Panc1 (cell line): ENCODE measurements around the gene GMDS. TPM values are rescaled to one million over a fixed set of nuclear protein-coding genes. Genes with fewer than 3 reads are reported as not detected.

Source experiments
- ATAC-seq: fragments of 200-7000 bp; cut with Tn5 transposase; 2 replicates; pipeline ENCODE4 v1.9.1; 2020; ENCODE audit warnings: mild to moderate bottlenecking, moderate library complexity
- BruUV-seq: library from RNA; stranded (reverse); fragments of 400-500 nt; replicated peaks from 2 replicates; lab custom pipeline; 2021; lab: Mats Ljungman, UMichigan
- CTCF ChIA-PET: fragments of 300-600 bp; sonication (Branson Sonifier 250); formaldehyde crosslinking; loops from one replicate; lab custom pipeline; 2022; ENCODE audit warnings: antibody characterized with exemption; lab: Charles Lee
- POLR2A ChIA-PET: fragments of 300-600 bp; sonication (Branson Sonifier 250); formaldehyde crosslinking; loops from one replicate; lab custom pipeline; 2022; ENCODE audit warnings: antibody characterized with exemption; lab: Charles Lee
- DNase-seq: peaks from one replicate; pipeline ENCODE4 v3.0.0-alpha.2; 2010; ENCODE audit warnings: low read depth, low spot score
- H3K27ac ChIP-seq: 2 replicates; pipeline ENCODE4 v1.5.1; 2011; ENCODE audit warnings: mild to moderate bottlenecking, low read length, inconsistent platforms
- H3K27me3 ChIP-seq: fragments of 200-500 bp; sonication (Bioruptor generic); 2 replicates; pipeline ENCODE4 v1.6.0; 2014; ENCODE audit warnings: low read length, inconsistent platforms; ENCODE audit not compliant: control insufficient read depth, insufficient read depth
- H3K36me3 ChIP-seq: fragments of 200-500 bp; sonication (Bioruptor generic); 2 replicates; pipeline ENCODE4 v1.5.1; 2014; ENCODE audit warnings: inconsistent platforms, mild to moderate bottlenecking, low read length, moderate library complexity; ENCODE audit not compliant: control insufficient read depth, insufficient read depth
- H3K4me1 ChIP-seq: 2 replicates; pipeline ENCODE4 v1.5.1; 2011; ENCODE audit warnings: inconsistent platforms, mild to moderate bottlenecking, low read length, moderate library complexity; ENCODE audit not compliant: control insufficient read depth, insufficient read depth
- H3K4me3 ChIP-seq, 2 experiments: 2 replicates each; pipeline ENCODE4 v1.5.1; 2011 to 2012; ENCODE audit warnings: low read depth in 2 of 2, low read length in 2 of 2, mild to moderate bottlenecking in 2 of 2, inconsistent platforms in 1 of 2, moderate library complexity in 1 of 2
- H3K9me3 ChIP-seq: fragments of 200-500 bp; sonication (Bioruptor generic); 2 replicates; pipeline ENCODE4 v1.5.1; 2014; ENCODE audit warnings: low read depth, mild to moderate bottlenecking, inconsistent platforms, low read length, moderate library complexity; ENCODE audit not compliant: control insufficient read depth, insufficient read depth
- CTCF ChIP-seq: fragments of 450-650 bp; IDR thresholded peaks from 2 replicates; pipeline ENCODE4 v1.5.1; 2017; ENCODE audit warnings: mild to moderate bottlenecking
- POLR2AphosphoS5 ChIP-seq: IDR thresholded peaks from 2 replicates; pipeline ENCODE4 v1.6.1; 2012; ENCODE audit warnings: mild to moderate bottlenecking, low read depth, low read length, moderate library complexity
- SIN3A ChIP-seq: IDR thresholded peaks from 2 replicates; pipeline ENCODE4 v1.6.1; 2012; ENCODE audit warnings: low read depth, mild to moderate bottlenecking, low read length, moderate library complexity, borderline replicate concordance; ENCODE audit not compliant: insufficient read depth
- TCF7L2 ChIP-seq: IDR thresholded peaks from 2 replicates; pipeline ENCODE4 v1.6.1; 2011; ENCODE audit warnings: mild to moderate bottlenecking, low read depth, low read length, inconsistent platforms
- in situ Hi-C: cut with HindIII; loops from 2 replicates; pipeline ENCODE4 v1.10.0; 2016; ENCODE audit warnings: low sequenced_read_pairs, low pct_unique_long_range_greater_than_20kb
- intact Hi-C: fragments of 100-400 bp; cut with micrococcal nuclease; formaldehyde crosslinking; loops from one replicate; pipeline ENCODE4 v1.10.0; 2022; ENCODE audit not compliant: unreplicated experiment
- total RNA-seq: library from RNA; stranded (reverse); gene quantifications from one replicate; pipeline ENCODE4 v1.2.1, GENCODE V29; 2021; ENCODE audit not compliant: unreplicated experiment
- TF ChIP-seq, protein P1 (sequence below), 2 experiments: IDR thresholded peaks; 2 replicates each; pipeline ENCODE4 v1.6.1; 2011 to 2012; ENCODE audit warnings: low read depth in 2 of 2, control low read depth in 1 of 2, low read length in 1 of 2, mild to moderate bottlenecking in 1 of 2, moderate library complexity in 1 of 2; ENCODE audit not compliant: insufficient read depth in 1 of 2

GMDS gene
- total RNA-seq, 1 experiment from 2014 or later, result 9.8 TPM

DNA sequence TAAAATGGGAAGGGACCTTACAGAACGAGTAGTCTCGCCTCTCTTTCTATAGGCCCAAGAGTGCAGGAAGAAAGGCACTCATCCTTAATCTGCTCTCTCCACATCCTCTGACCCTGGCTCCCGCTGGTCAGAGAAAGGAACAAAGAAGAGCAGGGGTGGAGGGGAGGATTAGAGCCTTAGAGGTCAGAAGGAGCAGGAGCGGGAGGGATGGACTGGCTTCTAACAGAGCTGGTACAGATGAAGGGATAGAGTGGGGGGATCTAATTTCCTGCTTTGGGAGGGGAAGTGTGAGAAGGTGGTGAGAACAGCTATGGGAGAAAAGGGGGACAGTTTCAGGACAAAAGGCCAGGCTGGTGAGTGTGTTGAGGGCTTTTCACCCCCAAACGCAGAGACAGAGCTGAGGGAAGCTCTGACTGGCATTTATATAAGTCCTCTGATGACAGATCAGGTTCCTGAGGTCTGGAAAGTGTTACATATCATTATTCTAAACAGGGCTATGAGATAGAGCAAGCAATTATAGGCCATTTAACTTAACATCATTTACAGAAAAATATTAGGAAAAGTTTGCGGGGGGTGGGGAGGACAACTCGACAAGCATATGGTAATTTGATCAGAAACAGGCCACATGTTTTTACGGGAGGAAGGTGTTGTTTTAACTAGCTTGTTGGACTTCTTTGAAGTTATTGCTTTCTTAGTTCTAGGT, 524.6 kb downstream of the GMDS start:
- H3K27me3 ChIP-seq, result no peaks in the 10 kb centered on the region
- POLR2A ChIA-PET, result no interaction called here
- no peaks in the 10 kb centered on the region for H3K36me3 ChIP-seq
- no peak overlapping the region for H3K27ac ChIP-seq
- no peak for ATAC-seq
- TF ChIP-seq TCF7L2, result no peak
- no peak for TF ChIP-seq POLR2AphosphoS5
- no peak for TF ChIP-seq CTCF
- TF ChIP-seq, protein P1, sequence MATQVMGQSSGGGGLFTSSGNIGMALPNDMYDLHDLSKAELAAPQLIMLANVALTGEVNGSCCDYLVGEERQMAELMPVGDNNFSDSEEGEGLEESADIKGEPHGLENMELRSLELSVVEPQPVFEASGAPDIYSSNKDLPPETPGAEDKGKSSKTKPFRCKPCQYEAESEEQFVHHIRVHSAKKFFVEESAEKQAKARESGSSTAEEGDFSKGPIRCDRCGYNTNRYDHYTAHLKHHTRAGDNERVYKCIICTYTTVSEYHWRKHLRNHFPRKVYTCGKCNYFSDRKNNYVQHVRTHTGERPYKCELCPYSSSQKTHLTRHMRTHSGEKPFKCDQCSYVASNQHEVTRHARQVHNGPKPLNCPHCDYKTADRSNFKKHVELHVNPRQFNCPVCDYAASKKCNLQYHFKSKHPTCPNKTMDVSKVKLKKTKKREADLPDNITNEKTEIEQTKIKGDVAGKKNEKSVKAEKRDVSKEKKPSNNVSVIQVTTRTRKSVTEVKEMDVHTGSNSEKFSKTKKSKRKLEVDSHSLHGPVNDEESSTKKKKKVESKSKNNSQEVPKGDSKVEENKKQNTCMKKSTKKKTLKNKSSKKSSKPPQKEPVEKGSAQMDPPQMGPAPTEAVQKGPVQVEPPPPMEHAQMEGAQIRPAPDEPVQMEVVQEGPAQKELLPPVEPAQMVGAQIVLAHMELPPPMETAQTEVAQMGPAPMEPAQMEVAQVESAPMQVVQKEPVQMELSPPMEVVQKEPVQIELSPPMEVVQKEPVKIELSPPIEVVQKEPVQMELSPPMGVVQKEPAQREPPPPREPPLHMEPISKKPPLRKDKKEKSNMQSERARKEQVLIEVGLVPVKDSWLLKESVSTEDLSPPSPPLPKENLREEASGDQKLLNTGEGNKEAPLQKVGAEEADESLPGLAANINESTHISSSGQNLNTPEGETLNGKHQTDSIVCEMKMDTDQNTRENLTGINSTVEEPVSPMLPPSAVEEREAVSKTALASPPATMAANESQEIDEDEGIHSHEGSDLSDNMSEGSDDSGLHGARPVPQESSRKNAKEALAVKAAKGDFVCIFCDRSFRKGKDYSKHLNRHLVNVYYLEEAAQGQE (IDR thresholded peaks at IDR 0.05; ENCODE audit: insufficient read depth in 1 of 2, low read depth in 2 of 2, low read length in 1 of 2), result no peak
- no peak for TF ChIP-seq SIN3A
- no peak for DNase-seq
- in situ Hi-C loops (no loop called here), intact Hi-C loops (no loop called here)
- CTCF ChIA-PET, result no interaction called here
- no peaks in the 10 kb centered on the region for H3K9me3 ChIP-seq
- no peak overlapping the region for H3K4me3 ChIP-seq
- no peaks in the 10 kb centered on the region for H3K4me1 ChIP-seq
- BruUV-seq, result no TSS peak

DNA sequence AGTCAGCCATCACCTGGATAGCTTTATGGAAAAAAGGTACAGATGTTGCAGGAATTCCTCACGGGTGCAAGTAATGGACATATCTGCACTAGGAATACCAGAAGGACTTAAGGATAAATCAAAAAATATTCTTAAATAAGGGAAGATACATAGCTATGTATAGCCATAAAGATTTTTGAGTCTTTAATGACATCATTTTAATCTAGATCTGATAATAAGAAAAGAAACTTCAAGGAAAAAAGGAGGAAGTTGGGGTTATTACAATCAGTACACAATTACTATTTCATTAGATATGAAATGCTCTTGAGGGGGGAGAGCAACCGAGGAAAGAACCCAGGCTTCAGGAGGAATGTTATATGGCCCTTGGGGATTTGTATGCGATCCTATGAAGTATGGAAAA, 525.5 kb downstream of the GMDS start:
- Histone ChIP-seq H3K36me3 (no peaks in the 10 kb centered on the region), H3K27me3 (no peaks in the 10 kb centered on the region), H3K4me1 (no peaks in the 10 kb centered on the region), H3K27ac (no peak overlapping the region), H3K4me3 (no peak overlapping the region), H3K9me3 (no peaks in the 10 kb centered on the region)
- ATAC-seq (no peak), DNase-seq (no peak)
- in situ Hi-C loops, result no loop called here
- BruUV-seq, result no TSS peak
- intact Hi-C loops, result no loop called here
- ChIA-PET CTCF (no interaction called here), POLR2A (no interaction called here)
- TF ChIP-seq POLR2AphosphoS5 (no peak), TCF7L2 (no peak)

DNA sequence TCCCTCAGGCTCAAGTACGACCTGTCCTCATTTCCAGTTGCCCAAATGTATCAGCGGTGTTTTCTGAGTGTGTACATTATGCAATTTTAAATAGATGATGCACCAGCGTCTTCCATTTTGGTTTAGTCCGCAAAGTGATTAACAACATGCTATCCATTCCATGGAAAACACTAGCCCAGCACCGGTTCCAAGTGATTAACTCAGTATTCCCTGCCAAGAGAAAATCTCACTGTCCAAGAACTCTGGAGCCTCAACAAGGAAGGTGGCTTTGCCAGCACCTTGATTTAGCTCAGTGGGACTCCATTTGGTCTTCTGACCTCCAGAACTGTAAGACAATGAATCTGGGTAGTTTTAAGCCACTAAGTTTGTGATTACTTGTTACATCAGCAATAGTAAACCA, 528.5 kb downstream of the GMDS start:
- no peaks in the 10 kb centered on the region for H3K9me3 ChIP-seq
- H3K36me3 ChIP-seq, result no peaks in the 10 kb centered on the region
- H3K27ac ChIP-seq, result no peak overlapping the region
- POLR2A ChIA-PET, result no interaction called here
- ATAC-seq, result no peak
- H3K4me1 ChIP-seq, result no peaks in the 10 kb centered on the region
- no peak for DNase-seq
- BruUV-seq, result no TSS peak
- intact Hi-C loops, result no loop called here
- no peak overlapping the region for H3K4me3 ChIP-seq
- H3K27me3 ChIP-seq, result no peaks in the 10 kb centered on the region
- in situ Hi-C loops, result no loop called here
- TF ChIP-seq TCF7L2 (no peak), CTCF (no peak), POLR2AphosphoS5 (no peak), SIN3A (no peak)
- TF ChIP-seq, protein P1 (IDR thresholded peaks at IDR 0.05; ENCODE audit: insufficient read depth in 1 of 2, low read depth in 2 of 2, low read length in 1 of 2), result no peak
- CTCF ChIA-PET, result no interaction called here
